T47D (cell line): ENCODE measurements around the gene SAMD13.

Experiments used
- DNase-seq, 2 experiments: peaks; one replicate each; pipeline versions ENCODE4 v3.0.0 to v3.0.0-alpha.2; 2011 to 2012; ENCODE audit warnings: low read depth in 1 of 2, low spot score in 1 of 2
- JUND ChIP-seq: IDR thresholded peaks from 2 replicates; pipeline ENCODE4 v1.6.1; 2012; ENCODE audit warnings: low read depth
- in situ Hi-C: cut with HindIII; loops from 2 replicates; pipeline ENCODE4 v1.10.0; 2016; ENCODE audit warnings: low sequenced_read_pairs, low pct_unique_long_range_greater_than_20kb

The SAMD13 gene

DNA sequence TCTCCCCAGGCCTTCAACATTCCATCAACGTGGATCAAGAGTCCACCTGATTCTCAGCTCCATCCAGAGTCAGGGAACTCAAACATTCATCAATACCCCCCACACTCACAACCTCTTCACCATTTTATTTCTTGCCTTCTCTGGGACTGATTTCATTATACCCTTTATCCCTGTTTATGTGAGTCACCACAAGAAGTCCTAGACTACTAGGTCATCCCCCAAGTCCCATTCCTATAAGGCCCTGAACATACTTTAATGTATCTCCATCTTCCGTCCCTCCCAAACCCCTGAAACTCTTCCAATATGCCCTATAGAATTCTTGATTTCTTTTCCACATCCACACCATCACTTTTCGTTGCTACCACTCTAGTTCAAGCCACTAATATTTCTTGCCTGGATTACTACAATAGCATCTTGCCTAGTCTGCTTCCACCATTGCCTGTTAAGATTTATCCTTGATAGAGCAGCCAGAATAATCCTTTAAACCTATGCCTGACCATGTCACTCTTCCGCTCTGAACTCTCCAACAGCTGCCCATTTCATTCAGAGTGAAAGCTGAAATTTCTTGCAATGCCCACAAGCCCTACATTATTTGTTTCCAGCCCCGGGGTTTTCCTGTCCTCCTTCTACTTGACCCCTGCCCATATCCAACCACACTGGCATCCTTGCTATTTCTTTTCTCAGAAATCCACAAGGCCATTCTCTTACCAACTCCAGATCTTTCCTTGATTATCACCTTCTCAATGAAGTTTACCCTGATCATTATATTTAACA lies 9.4 kb upstream of the SAMD13 start:
- DNase-seq, result no peak
- in situ Hi-C loops, result no loop called here
- TF ChIP-seq JUND, result no peak

DNA sequence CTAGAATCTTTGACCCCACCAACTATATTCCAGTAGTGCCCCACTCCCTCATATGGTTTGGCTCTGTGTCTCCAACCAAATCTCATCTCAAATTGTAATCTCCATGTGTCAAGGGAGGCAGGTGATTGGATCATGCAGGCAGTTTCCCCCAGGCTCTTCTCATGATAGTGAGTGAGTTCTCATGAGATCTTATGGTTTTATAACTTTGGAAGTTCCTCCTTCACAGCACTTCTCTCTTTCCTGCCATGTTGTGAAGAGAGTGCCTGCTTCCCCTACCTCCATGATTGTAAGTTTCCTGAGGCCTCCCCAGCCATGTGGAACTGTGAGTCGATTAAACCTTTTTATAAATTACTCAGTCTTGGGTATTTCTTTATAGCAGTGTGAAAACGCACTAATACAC lies 7.7 kb upstream of the SAMD13 start:
- no peak for DNase-seq
- TF ChIP-seq JUND, result no peak
- in situ Hi-C loops, result no loop called here

DNA sequence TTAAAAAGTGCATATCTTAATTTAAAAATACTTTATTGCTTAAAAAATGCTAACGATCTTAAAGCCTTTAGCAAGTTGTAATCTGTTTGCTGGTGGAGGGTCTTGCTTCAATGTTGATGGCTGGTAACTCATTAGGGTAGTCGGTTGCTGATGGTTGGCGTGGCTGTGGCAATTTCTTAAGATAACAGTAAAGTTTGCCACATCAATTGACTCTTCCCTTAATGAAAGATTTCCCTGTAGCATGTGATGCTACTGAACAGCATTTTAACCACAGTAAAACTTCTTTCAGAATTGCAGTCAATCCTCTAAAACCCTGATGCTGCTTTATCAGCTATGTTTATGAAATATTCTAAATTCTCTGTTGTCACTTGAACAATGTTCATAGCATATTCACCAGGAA lies 6.8 kb upstream of the SAMD13 start:
- no peak for TF ChIP-seq JUND
- in situ Hi-C loops, result no loop called here

DNA sequence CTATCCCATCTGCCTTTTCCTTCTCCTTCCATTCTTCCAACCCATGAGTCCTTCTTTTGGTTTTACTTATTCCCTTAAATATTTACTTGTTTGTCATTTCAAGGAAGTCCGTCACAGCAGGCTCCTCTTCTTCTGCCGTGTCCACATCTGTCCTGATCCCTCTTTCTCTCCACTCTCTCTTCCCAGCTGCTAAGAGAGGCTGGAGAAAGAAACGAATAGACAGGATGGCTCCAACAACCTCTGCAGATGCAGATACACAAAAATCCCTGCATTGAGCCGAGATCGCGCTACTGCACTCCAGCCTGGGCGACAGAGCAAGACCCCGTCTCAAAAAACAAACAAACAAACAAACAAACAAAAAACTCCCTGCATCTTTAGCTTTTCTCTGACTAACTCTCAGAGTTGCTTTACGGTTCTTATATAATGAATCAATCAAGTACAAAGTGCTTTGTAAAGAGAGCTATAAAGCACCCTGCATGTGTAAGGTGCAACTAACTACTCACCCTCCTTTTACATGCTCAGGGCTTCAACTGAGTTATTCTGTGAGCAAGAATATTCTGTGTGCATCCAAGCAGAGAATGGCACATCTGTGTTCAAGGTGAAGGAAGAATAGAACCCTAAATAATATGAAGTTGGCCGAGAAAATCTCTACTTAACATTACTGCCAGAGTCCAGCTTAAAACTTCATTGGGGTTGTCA lies 3.8 kb upstream of the SAMD13 start:
- no peak for DNase-seq
- no peak for TF ChIP-seq JUND
- in situ Hi-C loops, result no loop called here

More for the DNA sequence above, 6.8 kb upstream of the SAMD13 start:
- no peak for DNase-seq

DNA sequence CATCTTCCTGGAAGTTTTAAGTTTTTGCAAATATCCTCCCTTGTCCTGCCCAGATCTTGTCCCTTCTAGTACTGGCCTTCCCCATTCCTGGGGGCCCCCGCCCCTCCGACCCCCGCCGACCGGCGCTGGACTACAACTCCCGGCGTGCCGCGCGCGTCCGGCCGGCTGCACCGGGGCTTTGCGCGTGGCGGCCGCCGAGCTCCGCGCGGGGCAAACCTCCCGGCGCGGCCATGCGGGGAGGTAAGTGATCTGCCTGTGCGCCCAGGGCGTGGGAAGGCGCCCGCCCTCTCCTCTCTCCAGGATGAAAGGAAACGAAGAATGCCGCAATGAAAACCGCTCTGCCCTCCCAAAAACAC lies 3.2 kb upstream of the SAMD13 start:
- DNase-seq, result peak; percentile 49 to 58
- in situ Hi-C loops, result no loop called here
- no peak for TF ChIP-seq JUND

DNA sequence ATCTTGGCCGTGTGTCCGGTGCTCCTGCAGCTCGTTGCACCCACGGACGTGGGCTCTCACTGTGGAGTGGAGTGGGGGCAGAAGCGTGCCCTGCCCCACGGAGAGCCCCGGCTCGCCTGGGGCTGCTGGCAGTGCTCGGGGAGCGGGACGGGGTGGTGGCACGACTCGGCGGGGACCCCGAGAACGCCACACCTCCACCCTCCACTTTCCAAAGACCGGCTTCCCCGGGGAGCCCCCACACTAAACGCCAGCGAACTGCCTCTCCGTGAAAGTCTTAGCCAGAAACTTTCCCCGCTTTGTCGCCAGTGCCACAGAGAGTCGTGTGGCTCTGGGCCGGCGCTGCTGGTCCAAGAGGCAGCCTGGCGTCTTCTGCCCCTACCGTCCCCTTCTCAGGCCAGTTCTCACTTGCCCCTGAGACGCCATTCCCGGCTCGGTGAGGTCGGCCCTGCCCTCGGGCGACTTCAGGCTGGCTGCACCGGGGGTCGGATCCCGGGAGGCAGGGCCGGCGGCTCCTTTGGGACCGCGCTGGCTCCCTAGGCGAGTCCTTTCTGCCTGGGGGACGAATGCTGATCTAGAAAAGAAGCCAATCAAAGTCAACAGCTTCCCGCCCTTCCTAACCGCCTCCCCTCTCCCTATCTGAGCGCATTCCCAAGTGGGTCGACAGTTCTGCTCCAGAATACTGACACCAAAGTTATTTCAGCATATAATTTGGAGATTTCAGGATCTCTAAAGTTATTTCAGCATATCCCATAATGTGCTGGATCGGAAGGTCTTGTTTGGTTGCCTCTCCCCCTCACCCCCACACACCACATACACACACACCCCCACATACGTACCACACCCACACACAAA lies 2.6 kb upstream of the SAMD13 start:
- in situ Hi-C loops, result no loop called here

DNA sequence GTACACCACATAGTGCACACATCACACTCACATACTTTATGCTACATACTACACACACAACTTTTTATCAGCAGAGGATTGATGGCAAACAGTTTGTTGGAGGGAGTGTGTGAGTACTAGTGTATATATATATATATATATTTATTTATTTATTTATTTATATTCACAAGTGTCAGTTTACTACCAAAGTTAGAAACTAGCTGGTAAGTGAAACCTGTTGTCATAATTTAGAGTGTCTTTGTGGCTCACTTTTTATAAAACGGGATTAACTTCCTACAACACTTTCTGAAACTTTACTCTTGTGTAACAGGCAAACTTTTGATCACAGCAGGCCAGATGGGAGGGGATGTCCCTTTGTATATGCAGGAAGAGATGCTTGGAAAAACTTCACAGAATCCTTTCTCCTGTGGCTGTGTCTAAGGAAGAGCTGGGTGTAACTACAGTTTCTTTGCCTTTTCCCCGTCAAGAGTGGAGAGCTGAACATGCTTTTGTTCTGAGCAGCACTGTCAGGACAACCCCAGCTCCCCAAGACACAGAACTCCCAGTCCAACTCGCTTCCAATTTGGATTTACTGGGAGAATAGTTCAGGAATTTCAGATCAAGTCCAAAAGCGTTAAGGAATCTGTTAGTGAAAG lies 1.9 kb upstream of the SAMD13 start:
- no peak for TF ChIP-seq JUND
- in situ Hi-C loops, result no loop called here
- DNase-seq, result no peak

More for the DNA sequence above, 2.6 kb upstream of the SAMD13 start:
- peak; percentile 30 to 35 for DNase-seq
- TF ChIP-seq JUND, result no peak

DNA sequence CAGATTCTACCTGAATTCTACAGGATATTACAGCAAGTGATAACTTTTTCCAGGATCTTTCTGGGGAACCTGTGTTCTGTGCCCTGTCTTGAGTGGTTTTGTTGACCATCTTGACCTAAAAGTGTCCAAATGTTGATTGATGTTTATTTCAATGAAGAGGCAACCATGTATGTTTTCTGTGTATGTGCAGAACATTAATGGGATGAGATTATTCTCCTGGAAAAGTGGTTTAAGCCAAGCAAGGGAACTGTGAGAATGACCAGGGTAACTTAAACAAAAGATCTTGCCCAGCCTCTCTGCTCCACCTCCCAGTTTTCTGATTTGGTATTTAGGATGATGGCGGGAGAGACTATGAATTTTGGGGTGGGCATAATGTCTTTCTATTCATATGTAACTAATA lies 1.0 kb upstream of the SAMD13 start:
- TF ChIP-seq JUND, result no peak
- no peak for DNase-seq
- in situ Hi-C loops, result no loop called here

DNA sequence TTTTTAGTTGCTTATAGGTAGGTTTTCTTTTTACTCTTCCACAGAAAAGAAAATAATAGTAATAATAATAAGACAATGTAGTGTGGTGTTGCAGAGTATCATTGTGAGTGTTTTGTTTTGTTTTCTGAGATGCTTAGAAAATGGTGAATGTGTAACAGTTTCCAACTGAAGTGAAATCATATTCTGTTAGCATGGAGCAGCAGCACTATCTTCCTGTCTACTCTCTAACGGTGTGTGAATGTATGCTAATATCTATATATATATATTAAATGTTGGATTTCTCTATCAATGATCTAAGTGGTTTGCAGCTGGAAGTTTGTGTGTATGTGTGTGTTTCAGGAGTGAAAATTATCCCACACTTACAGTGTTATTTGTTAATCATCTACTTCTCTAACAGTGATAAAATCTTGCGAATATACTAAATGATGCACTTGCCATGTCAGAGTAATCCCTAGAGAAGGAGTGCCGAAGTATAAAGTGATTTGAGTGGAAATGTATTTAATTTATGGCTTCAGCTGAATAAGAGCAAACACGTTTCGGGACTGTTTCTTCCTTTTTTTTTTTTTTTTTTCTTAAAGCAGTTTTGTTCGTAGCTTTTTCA lies 377 bp downstream of the SAMD13 start:
- no peak for TF ChIP-seq JUND
- no peak for DNase-seq
- in situ Hi-C loops, result no loop called here

DNA sequence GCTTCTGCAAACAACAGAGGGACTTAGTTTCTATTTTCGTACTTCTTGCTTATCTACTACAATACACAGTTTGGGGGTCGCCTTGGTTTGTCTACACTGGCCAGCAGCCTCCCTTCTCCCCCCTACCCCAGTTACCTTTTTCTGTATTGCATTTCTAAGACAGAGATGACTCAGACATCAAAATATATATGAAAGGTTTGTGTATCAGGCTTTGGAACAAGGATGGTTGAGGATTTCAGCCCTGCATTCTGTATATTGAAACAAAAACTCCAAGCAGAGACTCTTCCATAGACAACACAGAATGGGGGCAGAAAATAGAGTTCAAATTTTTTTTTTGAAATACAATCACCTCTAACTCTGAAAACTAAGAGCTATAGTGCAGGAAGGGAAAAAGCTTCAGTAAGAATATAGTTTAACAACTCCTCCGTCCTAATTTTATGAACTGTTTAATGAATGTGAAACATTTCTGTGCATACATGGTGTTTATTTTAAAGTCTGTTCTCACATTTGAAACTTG lies 1.9 kb downstream of the SAMD13 start:
- in situ Hi-C loops, result no loop called here
- TF ChIP-seq JUND, result no peak
- no peak for DNase-seq

DNA sequence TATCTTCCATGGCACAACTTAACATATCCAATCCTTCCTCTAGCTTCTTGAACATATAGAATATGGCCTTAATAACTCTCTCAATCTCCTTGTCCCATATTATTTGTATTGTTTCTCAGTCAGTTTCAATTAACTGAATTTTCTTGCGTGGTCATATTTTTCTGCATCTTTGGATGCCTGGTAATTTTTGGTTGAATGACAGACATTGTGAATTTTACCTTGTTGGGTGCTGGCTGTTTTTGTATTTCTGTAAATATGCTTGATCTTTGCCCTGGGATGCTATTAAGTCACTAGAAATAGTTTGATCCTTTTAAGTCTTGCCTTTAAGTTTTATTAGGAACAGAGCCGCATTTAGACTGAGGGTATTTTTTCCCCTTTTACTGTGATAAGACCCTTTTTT lies 5.9 kb downstream of the SAMD13 start:
- no peak for TF ChIP-seq JUND
- in situ Hi-C loops, result no loop called here
- DNase-seq, result no peak

DNA sequence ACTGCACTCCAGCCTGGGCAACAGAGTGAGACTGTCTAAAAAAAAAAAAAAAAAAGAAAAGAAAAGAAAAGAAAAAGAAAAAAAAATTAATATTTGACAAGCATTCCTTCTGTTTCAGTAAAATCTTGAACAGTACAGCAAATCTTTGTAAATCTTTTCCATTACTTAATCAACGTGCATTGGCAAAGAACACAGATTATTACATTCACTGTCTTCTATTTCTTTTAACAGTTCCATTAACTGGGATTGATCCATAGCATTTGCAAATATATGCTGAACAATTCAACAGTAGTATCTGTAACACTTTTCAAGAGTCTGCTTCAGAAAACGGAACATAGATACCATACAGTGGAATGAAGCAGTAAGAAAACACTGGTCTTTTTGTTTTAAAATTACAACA lies 9.8 kb downstream of the SAMD13 start:
- no peak for TF ChIP-seq JUND
- in situ Hi-C loops, result no loop called here
- DNase-seq, result no peak
